Measurements from ENCODE around the gene EXOC6.

EXOC6 gene

GRCh38 chr10:93059975-93060886 is 211.9 kb downstream of the EXOC6 start, which contains the start of gene CYP26C1:
CYP26C1 (plus strand) TSS chr10:93060798; CDS start chr10:93061264, 466 bp downstream.
- no peak for DNase-seq (ENCODE audit: low read depth, low spot score)
- ChIA-PET POLR2A (no interaction called here), CTCF (interaction anchor here (0.9 to 3.3 kb wide), 5 partner anchors 16 to 155 kb away, joined by 3 to 10 read pairs (median 4); no protein-coding TSS in a partner anchor)
- no peak within 1 kb of the TSS for H3K4me3 ChIP-seq (ENCODE audit: low read depth, low read length)
- no peak for TF ChIP-seq CTCF (IDR thresholded peaks at IDR 0.05; ENCODE audit: insufficient read depth, low read length, missing control alignments)

- no peak for DNase-seq (ENCODE audit: low read depth, low spot score)
- ChIA-PET POLR2A (no interaction called here), CTCF (interaction anchor here (0.9 to 3.3 kb wide), 10 partner anchors 8 to 451 kb away, joined by 3 to 10 read pairs (median 4); no protein-coding TSS in a partner anchor)
- TF ChIP-seq CTCF (IDR thresholded peaks at IDR 0.05; ENCODE audit: insufficient read depth, low read length, missing control alignments): no peak
- H3K4me3 ChIP-seq (ENCODE audit: low read depth, low read length): no peak overlapping the region
These were observed 212.7 kb downstream of the EXOC6 start for GRCh38 chr10:93060887-93061593.

GRCh38 chr10:93061594-93062513 is 213.5 kb downstream of the EXOC6 start:
- H3K4me3 ChIP-seq (ENCODE audit: low read depth, low read length): peak overlapping the region; percentile 50
- no peak for DNase-seq (ENCODE audit: low read depth, low spot score)
- TF ChIP-seq CTCF (IDR thresholded peaks at IDR 0.05; ENCODE audit: insufficient read depth, low read length, missing control alignments): no peak
- CTCF ChIA-PET: interaction anchor here (0.6 to 3.3 kb wide), 16 partner anchors 9 to 450 kb away, joined by 3 to 10 read pairs (median 4); partner anchors contain the start of gene CYP26A1
- POLR2A ChIA-PET: no interaction called here

- CTCF ChIA-PET: interaction anchor here (0.7 to 3.3 kb wide), 13 partner anchors 9 to 444 kb away, joined by 3 to 10 read pairs (median 5); partner anchors contain the start of gene CYP26A1
- peak overlapping the region; percentile 50 for H3K4me3 ChIP-seq (ENCODE audit: low read depth, low read length)
- POLR2A ChIA-PET: no interaction called here
- DNase-seq (ENCODE audit: low read depth, low spot score): no peak
- TF ChIP-seq CTCF (IDR thresholded peaks at IDR 0.05; ENCODE audit: insufficient read depth, low read length, missing control alignments): peak; percentile 62
These were observed 214.3 kb downstream of the EXOC6 start for GRCh38 chr10:93062514-93063143.

- no peak for DNase-seq (ENCODE audit: low read depth, low spot score)
- ChIA-PET POLR2A (no interaction called here), CTCF (interaction anchor here (0.7 to 3.3 kb wide), 14 partner anchors 9 to 443 kb away, joined by 3 to 10 read pairs (median 4); partner anchors contain the start of gene CYP26A1)
- H3K4me3 ChIP-seq (ENCODE audit: low read depth, low read length): peak overlapping the region; percentile 50; the same call in 1 of the 2 replicates
- no peak for TF ChIP-seq CTCF (IDR thresholded peaks at IDR 0.05; ENCODE audit: insufficient read depth, low read length, missing control alignments)
These were observed 215.0 kb downstream of the EXOC6 start for GRCh38 chr10:93063144-93063976.

Data from AG04449 (cell line).